Ammon's horn (tissue), 1 donor: ENCODE results near the gene ELL.
"Not testable (repeated sequence)": the region's sequence is repeated elsewhere in the genome, so short reads cannot be mapped to it uniquely, and the experiment has no call there.

Experiments
- DNase-seq: peaks from one replicate; pipeline ENCODE4 v3.0.0-alpha.2; 2016; ENCODE audit warnings: low spot score

Gene ELL

DNA sequence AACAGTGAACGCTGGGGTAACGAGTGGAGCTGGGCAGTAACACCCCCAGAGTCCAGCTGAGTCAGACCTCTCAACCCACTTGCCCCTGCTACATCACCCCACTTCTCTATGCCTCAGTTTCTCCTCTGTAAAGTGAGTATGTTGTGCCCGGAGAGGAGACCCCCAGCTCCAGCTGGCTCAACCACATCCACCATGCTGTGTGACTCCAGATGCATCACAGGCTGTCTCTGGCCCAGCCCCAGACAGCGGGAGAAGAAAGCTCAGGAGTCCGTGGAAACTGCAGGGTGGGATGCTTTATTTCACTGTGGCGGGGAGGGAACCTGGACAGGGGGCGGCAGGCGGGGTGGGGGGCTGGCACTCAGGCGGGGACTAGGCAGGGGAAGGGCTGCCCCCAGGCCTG, 9.6 kb upstream of the ELL start:
- no peak for DNase-seq

GRCh38 chr19:18529782-18530181, 7.9 kb upstream of the ELL start:
- no peak for DNase-seq

DNA sequence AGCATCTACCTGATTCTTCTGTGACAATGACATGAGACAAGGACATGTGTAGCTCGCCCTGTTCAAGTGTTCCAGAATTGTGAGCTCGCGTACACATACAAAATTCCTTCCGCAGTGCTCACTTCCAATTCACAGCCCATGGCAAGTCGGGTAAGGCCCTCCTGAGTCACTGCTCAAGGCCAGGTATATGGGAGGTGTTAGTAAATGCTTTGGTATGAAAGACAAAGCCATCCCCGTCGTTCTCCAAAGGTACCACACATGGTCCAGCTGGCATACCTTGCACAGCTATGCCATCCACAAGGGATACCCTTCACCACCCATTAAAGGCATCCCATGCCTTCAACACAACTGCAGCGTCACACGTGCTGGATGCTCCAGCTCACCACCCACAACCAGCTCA, 4.4 kb upstream of the ELL start:
- no peak for DNase-seq

GRCh38 chr19:18523841-18524240, 2.0 kb upstream of the ELL start:
- no peak for DNase-seq

DNA sequence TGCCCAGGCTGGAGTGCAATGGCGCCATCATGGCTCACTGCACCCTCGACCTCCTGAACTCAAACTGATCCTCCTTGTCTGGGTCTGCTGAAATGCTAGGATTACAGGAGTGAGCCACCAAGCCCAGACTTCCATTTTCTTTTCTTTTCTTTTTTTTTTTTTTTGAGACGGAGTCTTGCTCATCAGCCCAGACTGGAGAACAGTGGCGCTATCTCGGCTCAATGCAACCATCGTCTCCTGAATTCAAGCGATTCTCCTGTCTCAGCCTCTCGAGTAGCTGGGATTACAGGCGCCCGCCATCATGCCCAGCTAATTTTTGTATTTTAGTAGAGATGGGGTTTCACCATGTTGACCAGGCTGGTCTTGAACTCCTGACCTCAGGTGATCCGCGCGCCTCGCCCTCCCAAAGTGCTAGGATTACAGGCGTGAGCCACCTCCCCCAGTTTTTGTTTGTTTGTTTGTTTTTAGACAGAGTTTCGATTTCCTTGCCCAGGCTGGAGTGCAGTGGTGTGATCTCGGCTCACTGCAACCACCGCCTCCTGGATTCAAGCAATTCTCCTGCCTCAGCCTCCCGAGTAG, 1.1 kb upstream of the ELL start:
- not testable (repeated sequence) for DNase-seq

GRCh38 chr19:18522124-18522861, 423 bp upstream of the ELL start:
- peak; percentile 100 for DNase-seq

DNA sequence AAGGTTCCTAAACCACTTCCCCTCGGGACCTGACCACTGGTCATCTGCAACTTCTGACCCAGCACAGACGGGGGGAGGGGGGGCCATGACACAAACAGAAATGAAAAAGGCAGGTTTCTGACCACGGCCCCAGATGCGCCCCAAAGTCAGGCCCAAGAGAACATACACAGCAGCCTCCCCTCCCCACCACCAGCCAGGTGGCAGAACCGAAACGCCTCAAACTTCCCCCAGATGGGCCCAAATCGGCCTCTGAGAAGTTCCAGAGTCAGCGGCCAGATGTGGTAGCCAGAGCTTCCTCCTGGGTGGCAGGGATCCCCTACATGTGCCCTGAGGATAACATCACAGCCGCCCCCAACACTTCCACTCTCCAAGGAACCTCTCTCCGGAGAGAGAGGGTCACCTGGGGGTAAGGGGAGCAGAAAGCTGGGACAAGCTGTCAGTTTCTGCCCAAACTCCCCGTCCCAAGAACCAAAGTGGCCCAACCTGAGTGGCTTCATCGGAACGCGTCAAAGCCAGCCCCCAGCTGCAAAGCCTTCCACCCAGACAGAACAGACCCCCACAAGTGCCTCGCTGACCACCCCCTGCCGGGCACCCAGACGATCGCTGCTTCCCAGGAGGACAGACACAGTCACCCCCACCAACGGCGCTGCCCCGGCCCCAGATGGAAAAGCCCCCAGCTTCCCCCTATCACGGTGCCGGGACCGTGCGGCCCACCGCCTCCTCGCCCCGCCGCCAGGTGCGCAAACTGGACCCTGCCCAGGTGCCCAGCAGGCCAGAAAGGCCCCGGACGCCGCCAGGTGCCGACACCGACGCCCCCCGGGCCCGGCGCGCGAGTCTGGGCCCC, 800 bp downstream of the ELL start:
- no peak for DNase-seq

GRCh38 chr19:18519962-18520847, 1.7 kb downstream of the ELL start:
- no peak for DNase-seq

DNA sequence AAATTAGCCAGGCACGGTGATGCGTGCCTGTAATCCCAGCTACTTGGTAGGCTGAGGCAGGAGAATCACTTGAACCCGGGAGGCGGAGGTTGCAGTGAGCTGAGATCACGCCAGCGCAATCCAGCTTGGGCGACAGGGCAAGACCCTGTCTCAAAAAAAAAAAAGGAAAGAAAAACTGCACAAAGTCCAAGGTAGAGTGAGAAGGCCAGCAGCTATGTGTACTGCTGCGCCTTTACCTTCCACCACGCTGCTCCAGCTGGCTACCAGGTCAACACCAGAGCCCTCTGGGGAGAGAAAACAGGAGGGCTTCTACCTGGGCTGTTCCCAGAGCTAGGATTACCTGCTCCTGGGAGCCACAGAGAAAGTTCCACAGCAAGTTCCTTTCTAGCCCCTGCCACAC, 3.2 kb downstream of the ELL start:
- DNase-seq: no peak

GRCh38 chr19:18517606-18518005, 4.3 kb downstream of the ELL start:
- DNase-seq: no peak

DNA sequence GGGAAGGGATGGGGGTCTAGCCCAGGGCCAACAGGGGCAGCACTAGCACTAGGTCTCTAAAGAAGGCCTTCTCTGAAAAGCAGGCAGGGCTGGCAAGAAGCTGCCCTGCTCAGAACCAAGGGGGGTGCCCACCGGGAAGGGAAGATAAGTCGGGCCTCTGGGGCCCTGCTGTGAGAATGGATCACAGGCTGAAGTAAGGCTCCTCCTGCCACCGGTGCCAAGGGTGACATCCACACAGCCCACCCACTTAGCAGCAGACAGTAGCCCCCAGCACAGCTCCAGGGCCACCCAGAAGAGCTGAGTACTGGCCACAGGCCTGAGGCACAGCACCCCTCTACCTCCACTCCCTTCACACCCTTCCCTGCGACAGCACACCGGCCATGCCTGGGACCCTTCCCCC, 5.9 kb downstream of the ELL start:
- no peak for DNase-seq

DNA sequence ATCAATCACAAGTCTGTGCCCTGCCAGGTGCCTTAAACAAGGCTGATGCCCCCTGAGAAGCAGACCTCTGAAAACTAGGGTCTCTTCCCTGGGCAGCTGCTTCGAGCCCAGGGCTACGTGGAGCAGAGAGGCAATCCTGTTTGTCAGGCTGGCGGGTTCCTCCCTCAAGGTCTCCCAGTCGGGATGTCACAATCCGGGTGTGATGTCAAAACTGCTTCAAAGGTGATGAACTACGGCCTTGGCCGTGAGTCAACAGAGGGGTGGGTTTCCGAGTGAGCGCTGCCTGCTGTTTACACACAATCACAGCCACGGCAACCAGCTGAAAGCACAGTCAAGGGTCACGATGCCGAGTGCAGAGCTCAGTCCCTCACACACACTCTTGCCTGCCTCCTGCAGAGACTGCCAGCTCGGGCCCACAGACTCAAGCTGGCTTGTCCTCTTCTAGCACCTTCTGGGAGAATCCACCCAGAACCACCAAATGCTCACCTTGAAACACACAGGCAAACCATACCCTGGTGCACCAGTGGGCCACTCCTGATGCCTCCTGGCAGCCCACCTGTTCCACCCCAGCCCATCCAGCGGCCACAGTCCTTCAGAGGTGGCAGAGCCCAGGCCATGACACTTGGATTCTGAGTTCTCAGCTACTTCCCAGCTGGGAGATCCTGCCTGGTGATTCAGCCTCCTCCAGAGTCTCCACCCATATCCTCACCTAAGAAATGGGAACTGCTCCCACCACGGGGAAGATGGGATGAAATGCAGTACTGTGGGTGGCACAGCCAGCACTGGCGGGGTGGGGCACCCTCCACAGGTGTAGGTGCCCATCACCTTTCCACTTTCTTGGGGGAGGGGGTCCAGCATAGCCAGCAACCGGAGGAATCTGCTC, 6.8 kb downstream of the ELL start:
- DNase-seq: no peak

DNA sequence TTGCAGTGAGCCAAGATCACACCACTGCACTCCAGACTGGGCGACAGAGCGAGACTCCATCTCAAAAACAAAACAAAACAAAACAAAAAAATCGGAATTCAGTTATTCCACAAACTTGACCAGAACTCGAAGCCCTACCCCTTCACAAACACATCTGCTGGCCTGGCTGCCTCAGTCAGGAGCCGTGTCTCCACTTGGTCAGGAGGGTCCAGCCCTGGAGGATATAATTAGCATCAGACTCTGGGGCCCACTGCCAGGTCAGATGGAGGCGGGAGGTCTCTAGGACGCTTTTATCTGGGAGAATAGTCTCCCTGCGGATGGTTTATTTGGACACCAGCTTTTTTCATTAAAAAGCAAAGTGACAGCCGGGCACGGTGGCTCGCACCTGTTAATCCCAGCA, 8.0 kb downstream of the ELL start:
- DNase-seq: no peak

DNA sequence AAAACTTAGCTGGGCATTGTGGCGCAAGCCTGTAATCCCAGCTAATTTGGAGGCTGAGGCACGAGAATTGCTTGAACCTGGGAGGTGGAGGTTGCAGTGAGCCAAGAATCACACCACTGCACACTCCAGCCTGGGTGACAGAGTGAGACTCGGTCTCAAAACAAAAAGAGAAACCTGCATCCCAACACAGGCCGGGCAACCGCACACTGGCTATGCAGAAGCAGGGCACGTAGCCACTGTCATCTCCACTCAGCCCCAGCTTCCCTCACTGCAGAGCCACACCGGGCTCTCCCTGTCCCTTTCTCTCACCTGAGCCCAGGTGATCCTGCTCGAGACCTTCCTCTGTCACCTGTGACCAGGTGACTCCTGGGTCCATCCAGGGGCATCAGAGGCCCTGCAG, 11.7 kb downstream of the ELL start:
- no peak for DNase-seq

DNA sequence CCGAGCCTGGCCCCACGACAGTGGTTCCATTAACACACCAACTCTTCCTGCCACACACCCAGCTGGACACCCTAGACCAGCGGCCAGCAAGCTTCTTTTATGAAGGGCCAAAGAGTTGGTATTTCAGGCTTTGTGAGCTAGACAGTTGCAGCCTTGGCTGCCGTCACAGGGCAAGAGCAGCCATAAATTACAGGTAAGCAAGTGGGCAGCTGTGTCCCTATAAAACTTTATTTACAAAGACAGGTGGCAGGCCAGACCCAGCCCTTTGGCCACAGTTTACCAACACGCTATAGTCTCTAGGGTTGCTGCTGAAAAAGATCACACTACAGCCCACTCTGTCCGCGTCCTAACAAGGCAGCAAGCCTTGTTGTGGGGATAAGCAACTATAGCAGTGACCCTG, 13.3 kb downstream of the ELL start:
- DNase-seq: no peak

- DNase-seq: no peak
Observed at GRCh38 chr19:18507727-18508440, 14.0 kb downstream of the ELL start.

DNA sequence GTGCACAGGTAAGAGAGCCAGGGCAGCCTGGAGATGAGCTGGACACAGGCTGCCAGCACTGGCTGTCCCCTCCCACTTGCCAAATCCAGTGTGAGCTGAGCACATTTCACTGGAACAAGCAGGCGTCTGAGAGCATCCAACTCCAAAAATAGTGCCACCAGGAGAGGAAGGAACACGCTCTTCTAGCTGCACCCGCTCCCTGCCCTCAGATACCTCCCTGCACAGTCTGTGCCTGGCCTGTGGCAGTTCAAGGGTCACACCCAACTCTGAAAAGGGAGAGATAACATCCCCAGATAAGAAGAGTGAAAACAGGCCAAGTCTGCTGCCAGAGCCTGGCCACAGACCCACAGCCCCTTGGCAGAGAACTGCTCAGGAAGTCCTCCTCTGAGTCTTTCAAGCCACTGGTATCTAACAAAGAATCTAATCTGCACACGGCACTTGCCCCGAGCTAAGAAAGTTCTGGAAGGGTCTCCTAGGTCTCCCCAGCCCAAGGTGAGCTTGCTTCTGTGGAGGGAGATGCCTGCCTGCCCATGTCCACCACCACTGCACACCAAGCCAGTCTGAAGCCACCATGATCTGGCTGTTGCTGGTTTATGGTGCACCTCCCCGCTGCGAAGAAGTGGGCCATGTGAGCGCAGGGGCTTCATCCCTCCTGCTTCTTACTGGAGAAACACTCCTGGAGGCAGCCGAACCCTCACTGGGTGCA, 14.7 kb downstream of the ELL start:
- DNase-seq: peak; percentile 67

- DNase-seq: no peak
Observed at GRCh38 chr19:18506101-18506930, 15.6 kb downstream of the ELL start.
